Colon (tissue), 2 donors: Measurements from ENCODE around the gene AQP12A.
A peak's percentile ranks its signal among the peaks of the same experiment; 100 is the strongest.
"Not testable (repeated sequence)": the region's sequence is repeated elsewhere in the genome, so short reads cannot be mapped to it uniquely, and the experiment has no call there.

ENCODE experiments used
- FAIRE-seq: peaks from 2 replicates; lab custom pipeline; 2012; peaks lifted over from hg19 to GRCh38; lab: Jason Lieb, UNC
- donor health status: control.
- donor health status: control.

The AQP12A gene

DNA sequence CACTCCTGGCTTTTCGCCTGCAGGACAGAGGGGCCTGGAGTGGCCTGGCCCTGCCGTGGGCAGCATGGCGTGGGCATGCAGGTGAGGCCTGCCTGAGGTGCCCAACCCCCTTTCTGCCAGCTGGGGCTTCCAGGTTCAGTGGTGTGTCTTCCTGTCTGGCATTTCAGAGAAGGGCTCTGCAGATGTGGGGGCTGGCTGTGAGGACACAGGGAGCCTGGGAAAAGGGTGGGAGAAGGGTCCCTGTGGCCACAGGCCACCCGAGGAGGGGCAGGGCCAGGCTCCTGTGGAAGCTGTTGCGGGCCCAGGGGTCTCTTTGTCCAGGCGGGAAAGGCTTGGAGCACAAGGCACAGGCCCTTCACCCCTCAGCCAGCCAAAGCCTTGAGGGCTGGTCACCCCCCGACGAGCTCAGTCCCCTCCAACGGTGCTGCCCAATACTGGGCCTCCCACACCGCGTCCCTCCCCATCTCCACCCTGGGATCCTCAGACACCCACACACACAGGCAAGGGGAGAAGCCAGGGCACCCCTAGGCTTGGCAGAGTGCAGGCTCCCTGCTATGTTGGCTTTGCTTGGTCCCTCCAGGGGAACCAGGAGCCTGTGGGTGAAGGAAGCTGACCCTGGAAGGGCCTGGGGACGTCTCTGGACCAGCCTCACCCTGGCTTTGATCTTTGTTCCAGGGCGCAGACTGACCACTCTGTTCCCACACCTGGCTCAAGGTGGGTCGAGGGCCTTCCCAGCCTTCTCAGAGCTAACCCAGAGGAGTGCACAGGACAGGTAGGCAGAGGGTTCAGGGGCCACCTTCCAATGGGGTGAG is 3.7 kb upstream of the AQP12A start:
- FAIRE-seq = no peak

DNA sequence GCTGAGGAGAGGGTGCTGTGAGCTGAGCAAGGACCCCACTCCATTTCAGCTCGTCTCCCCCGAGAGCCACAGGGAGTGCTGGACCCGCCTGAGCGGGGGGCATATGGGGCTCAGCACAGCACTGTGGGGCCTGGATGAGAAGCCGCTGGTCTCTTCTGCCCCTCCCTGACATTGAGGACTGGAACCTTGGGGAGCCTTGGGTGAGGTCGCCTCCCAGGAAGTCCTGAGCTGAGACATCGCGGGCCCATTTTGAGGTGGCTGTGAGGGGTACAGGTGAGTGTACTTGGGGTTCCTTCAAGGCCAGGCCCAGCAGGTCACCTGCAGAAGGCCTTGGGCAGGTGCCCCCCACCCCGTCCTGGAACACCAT is 3.1 kb upstream of the AQP12A start:
- no peak for FAIRE-seq

DNA sequence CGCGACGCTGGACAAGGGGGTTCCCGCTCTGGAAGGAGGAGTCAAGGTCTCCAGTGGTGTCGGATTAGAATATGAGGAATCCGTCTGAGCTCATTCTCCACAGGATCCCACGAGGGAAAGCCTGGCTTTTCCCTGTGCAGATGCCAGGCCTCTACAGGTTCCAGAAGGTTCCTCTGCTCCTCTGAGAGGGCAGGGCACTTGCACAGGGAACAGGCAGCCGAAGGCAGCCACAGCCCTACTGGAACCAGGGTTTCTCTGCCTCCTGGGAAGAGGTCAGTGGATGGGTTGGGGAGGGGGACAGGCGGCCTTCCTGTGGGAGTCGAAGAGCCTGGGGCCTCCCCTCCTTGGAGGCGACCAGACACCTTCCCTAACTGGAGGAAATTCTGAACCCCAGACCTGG is 1.7 kb upstream of the AQP12A start:
- no peak for FAIRE-seq

DNA sequence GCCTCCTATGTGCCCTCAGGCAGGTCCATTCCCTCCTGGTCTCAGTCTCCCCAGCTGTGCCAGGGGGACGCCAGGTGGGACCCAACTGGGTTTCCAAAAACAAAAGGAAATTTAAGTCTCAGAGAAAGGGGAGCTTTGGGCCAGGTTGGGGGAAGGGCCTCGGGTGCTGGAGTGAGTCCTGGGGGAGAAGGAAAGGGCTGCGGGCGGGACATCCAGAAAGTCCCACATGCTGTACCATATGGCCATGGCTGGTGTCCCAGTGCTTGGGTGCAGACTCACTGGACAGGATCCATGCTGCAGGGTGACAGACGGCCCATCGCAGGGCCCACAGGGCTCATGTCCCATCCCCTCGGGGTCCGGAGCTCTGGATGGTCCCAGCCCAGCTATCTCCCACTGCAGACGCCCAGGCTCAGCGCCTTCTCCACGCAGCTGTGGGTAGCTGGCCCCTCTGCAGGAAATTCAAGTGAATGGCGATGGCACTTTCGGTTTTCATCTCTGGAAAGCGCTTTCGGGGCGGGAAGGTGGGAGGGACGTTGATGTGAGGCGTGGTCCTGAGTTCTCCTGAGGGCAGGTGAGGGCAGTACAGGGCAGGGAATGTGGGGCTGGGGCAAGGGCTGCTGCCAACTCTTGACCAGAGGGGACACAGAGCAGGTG is 1.1 kb upstream of the AQP12A start:
- not testable (repeated sequence) for FAIRE-seq

- not testable (repeated sequence) for FAIRE-seq
Observed at GRCh38 chr2:240691075-240691427, 615 bp upstream of the AQP12A start.

GRCh38 chr2:240692583-240693561 is 1.2 kb downstream of the AQP12A start:
- FAIRE-seq = not testable (repeated sequence)

DNA sequence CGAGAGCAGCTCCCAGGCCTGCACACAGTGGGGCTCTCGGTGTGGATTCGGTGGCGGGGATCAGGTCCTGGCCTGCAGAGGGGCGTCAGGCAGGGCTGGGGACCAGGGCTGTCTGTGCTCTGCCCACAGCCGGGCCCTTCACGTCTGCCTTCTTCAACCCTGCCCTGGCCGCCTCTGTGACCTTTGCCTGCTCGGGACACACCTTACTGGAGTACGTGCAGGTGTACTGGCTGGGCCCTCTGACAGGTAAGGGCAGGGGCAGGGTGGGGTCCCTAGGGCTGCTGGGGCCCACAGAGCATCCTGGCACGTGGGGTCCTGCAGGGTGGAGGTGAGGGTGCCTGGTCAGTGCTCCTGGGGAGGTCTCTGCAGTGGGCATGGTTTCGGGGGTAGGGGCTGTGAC is 2.6 kb downstream of the AQP12A start:
- not testable (repeated sequence) for FAIRE-seq

- not testable (repeated sequence) for FAIRE-seq
Observed at GRCh38 chr2:240695593-240695992, 3.9 kb downstream of the AQP12A start.

DNA sequence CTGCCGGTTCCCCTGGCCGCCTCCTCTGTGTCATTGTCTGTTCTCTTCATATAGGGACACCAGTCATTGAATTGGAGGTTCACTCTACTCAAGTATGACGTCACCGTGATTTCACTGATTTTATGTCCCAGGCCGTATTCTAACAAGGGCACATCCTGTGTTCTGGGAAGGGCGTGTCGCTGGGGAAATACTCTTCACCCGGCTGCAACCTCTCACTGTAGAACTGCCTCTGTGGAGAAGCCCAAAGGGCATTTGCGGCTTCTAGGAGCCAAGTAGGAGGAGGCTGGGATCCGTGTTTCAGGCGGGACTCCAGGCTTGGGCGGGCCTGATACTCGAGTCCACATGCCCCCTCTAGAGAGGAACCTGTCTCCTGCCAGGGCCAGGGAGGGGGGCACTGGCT is 4.8 kb downstream of the AQP12A start:
- peak; percentile 49 for FAIRE-seq

GRCh38 chr2:240698852-240699561 is 7.3 kb downstream of the AQP12A start:
- FAIRE-seq = not testable (repeated sequence)

DNA sequence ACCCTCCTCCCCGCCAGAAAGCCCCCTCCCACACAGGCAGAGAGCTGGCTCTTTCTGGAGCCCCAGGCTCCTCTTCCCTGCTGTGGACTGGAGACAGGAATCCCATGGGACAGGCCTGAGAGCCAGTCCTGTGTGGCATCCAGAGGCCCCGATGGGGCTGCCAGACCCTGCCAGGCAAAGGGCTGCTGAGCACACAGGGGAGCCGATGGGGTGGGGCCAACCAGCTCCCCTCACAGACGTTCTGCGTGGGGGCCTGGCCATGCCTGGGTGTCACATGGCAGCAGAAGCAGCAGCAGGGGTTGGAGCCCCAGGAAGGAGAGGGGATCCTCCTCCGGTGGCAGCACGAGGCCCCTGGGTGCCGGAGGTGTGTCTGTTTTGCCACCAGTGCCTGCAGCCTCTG is 8.2 kb downstream of the AQP12A start:
- FAIRE-seq = not testable (repeated sequence)

DNA sequence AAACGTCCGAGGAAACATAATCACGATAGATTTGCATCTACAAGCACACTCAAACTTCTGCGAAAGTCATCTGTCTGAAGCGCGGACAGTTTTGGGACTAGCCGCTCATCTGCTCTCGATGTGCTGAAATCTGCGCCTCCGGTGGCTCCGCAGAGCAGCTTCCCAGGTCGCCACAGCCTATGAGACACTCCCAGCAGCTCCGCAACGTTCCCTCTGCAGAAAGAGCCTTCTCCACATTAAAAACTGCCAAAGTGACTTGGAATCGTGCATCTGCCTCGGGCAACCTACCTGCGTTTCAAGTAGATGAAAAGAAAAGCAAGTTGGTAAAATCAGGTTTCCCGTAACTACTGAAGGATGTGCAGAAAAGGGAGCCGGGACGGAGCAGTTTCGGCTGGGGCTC is 8.9 kb downstream of the AQP12A start:
- not testable (repeated sequence) for FAIRE-seq

DNA sequence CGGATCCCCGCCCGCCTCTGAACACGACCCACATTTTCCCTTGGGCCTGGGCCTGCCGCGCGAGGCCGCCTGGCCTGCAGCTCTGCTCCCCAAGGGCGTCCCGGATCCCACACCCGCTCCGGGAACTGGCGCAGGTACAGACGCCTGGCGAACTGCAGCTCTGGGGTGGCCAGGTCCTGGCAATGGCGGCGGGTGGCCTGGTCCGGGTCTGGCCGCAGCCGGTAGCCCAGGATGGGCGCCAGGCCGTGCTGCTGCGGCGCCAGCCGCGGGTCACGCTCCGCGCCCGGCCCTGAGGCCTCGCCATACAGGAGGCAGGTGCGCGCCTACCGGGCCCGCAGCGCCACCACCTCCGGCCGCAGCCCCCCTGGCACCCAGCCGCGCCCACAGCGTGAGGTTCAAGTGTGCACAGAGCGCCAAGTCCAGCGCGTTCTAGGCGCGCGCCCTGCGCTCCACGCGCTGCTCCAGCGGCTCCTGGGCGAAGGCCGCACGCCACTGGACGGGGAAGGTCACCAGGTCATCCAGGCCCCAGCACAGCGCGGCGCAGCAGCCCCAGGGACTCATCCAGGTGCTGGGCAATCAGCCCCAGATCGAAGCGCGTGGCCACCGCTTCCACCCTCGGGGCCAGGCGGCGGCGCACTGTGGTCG is 9.5 kb downstream of the AQP12A start:
- FAIRE-seq = no peak

- no peak for FAIRE-seq
Observed at GRCh38 chr2:240701736-240702639, 10.3 kb downstream of the AQP12A start.

- FAIRE-seq = no peak
Observed at GRCh38 chr2:240702640-240703011, 11.0 kb downstream of the AQP12A start.

DNA sequence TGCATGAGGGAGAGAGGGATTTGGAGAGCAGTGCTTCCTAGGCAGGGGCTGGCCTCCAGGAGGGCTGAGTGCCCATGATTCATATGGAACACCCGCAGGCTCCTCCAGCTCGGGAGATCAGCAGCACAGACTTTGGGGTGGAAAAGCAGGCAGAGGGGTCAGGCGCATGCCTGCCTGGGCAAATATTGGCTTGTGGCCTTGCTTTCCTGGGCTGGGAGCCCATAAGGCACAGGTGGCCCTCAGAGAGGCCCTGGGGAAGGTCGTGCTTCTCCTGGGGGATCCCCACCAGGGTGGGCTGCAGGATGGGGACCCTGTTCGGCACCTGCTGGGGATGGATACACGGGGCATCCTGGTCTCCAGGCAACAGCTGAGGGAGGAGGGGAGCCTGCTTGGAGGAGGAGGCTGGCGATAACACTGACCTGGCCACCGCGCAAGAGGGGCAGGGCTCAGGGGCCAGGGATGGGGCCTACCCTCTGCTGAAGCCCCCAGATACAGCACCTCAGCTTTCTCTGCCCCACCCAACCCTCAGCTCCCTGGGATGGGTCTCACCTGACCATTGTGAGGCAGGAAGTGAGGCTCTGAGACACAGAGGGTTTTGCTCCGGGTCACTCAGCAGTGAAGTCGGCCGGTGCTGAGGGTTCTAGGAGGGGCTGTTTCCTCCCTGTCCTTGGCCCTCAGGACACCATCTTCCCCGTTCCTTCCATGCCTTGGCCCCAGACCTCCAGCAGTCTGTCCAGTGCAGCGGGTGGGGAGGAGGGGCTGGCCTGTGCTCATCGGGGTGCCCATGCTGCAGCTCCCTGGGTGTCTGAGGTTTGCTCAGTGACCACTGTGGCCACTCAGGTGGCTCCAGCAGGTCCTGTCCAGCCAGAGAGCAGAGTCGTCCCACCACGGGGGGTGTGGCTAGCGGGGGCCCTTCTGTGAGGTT is 12.0 kb downstream of the AQP12A start:
- FAIRE-seq = no peak

- FAIRE-seq = no peak
Observed at GRCh38 chr2:240704651-240705050, 13.0 kb downstream of the AQP12A start.

DNA sequence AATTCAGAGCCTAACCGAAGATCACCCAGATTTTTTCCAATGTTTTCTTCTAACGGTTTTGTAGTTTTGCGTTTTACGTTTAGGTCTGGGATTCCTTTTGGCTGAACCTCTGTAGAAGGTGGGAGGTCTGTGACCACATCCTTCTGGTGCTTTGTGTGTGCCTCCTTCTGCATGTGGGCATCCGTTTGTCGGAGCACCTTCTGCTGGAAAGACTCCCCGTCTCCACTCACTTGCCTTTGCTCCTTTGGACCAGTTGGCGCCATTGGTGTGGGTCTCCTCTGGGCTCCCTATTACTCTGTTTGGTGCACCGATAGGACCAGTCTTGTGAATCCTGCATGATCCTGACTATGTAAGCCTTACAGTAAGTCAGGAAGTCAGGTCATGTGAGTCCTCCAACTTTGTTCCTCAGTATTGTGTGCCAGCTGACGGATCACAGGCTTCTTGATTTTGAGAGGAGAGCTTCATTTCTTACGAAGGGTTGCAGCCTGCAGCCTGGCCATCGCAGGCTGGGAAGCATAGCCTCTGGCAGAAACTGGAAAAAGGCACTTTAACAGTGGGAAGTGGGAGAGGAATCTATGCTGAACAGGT is 13.6 kb downstream of the AQP12A start:
- no peak for FAIRE-seq
